ENCODE measurements around the gene NUP93. TPM values are rescaled to one million over a fixed set of nuclear protein-coding genes. Genes with fewer than 3 reads are reported as not detected.

The NUP93 gene
- total RNA-seq, 1 donor from 2014 or later, result 60.2 TPM

GRCh38 chr16:56785317-56785716 is 55.4 kb downstream of the NUP93 start:
- no peak for DNase-seq (ENCODE audit: low read depth)
- Histone ChIP-seq H3K4me3 (ENCODE audit: low read depth, low read length) (no peak overlapping the region), H3K27me3 (ENCODE audit: control insufficient read depth, insufficient read depth, low read length) (no peaks in the 10 kb centered on the region), H3K36me3 (ENCODE audit: control insufficient read depth, insufficient read depth, low read length) (no peaks in the 10 kb centered on the region)
- no peak for TF ChIP-seq CTCF (IDR thresholded peaks at IDR 0.05; ENCODE audit: insufficient read depth, low read length, poor library complexity, severe bottlenecking)

GRCh38 chr16:56787167-56787566 is 57.2 kb downstream of the NUP93 start:
- no peak for DNase-seq (ENCODE audit: low read depth)
- no peaks in the 10 kb centered on the region for H3K36me3 ChIP-seq (ENCODE audit: control insufficient read depth, insufficient read depth, low read length)
- no peaks in the 10 kb centered on the region for H3K27me3 ChIP-seq (ENCODE audit: control insufficient read depth, insufficient read depth, low read length)
- TF ChIP-seq CTCF (IDR thresholded peaks at IDR 0.05; ENCODE audit: insufficient read depth, low read length, poor library complexity, severe bottlenecking), result no peak
- H3K4me3 ChIP-seq (ENCODE audit: low read depth, low read length), result no peak overlapping the region

GRCh38 chr16:56788435-56788834 is 58.5 kb downstream of the NUP93 start:
- DNase-seq (ENCODE audit: low read depth), result no peak
- no peak for TF ChIP-seq CTCF (IDR thresholded peaks at IDR 0.05; ENCODE audit: insufficient read depth, low read length, poor library complexity, severe bottlenecking)
- H3K27me3 ChIP-seq (ENCODE audit: control insufficient read depth, insufficient read depth, low read length), result no peaks in the 10 kb centered on the region
- H3K4me3 ChIP-seq (ENCODE audit: low read depth, low read length), result no peak overlapping the region
- no peaks in the 10 kb centered on the region for H3K36me3 ChIP-seq (ENCODE audit: control insufficient read depth, insufficient read depth, low read length)

- DNase-seq (ENCODE audit: low read depth), result no peak
- peak; percentile 62 for TF ChIP-seq CTCF (IDR thresholded peaks at IDR 0.05; ENCODE audit: insufficient read depth, low read length, poor library complexity, severe bottlenecking)
- Histone ChIP-seq H3K4me3 (ENCODE audit: low read depth, low read length) (no peak overlapping the region), H3K27me3 (ENCODE audit: control insufficient read depth, insufficient read depth, low read length) (no peaks in the 10 kb centered on the region), H3K36me3 (ENCODE audit: control insufficient read depth, insufficient read depth, low read length) (no peaks in the 10 kb centered on the region)
Measured at GRCh38 chr16:56789360-56789759, 59.4 kb downstream of the NUP93 start.

GRCh38 chr16:56792967-56793366 is 63.0 kb downstream of the NUP93 start:
- TF ChIP-seq CTCF (IDR thresholded peaks at IDR 0.05; ENCODE audit: insufficient read depth, low read length, poor library complexity, severe bottlenecking), result no peak
- DNase-seq (ENCODE audit: low read depth), result no peak
- Histone ChIP-seq H3K4me3 (ENCODE audit: low read depth, low read length) (no peak overlapping the region), H3K36me3 (ENCODE audit: control insufficient read depth, insufficient read depth, low read length) (no peaks in the 10 kb centered on the region), H3K27me3 (ENCODE audit: control insufficient read depth, insufficient read depth, low read length) (no peaks in the 10 kb centered on the region)

- DNase-seq (ENCODE audit: low read depth), result no peak
- H3K27me3 ChIP-seq (ENCODE audit: control insufficient read depth, insufficient read depth, low read length), result no peaks in the 10 kb centered on the region
- peak; percentile 60 for TF ChIP-seq CTCF (IDR thresholded peaks at IDR 0.05; ENCODE audit: insufficient read depth, low read length, poor library complexity, severe bottlenecking)
- no peak overlapping the region for H3K4me3 ChIP-seq (ENCODE audit: low read depth, low read length)
- H3K36me3 ChIP-seq (ENCODE audit: control insufficient read depth, insufficient read depth, low read length), result no peaks in the 10 kb centered on the region
Measured at GRCh38 chr16:56793492-56793891, 63.6 kb downstream of the NUP93 start.

All from kidney epithelial cell (primary cell).